ENCODE results near the gene PLCG2. TPM values are rescaled to one million over a fixed set of nuclear protein-coding genes. Genes with fewer than 3 reads are reported as not detected.

Gene PLCG2
- polyA plus RNA-seq, 1 donor from 2014 or later = not detected

- Histone ChIP-seq H3K4me3 (ENCODE audit: low read length) (no peak overlapping the region), H3K36me3 (ENCODE audit: insufficient read depth, low read length) (no peaks in the 10 kb centered on the region), H3K9me3 (ENCODE audit: low read length) (no peaks in the 10 kb centered on the region), H3K27me3 (ENCODE audit: insufficient read depth, low read depth, low read length) (no peaks in the 10 kb centered on the region), H2AFZ (ENCODE audit: low read depth, low read length) (no peak overlapping the region), H3K9me2 (ENCODE audit: insufficient read depth, low read length) (no peaks in the 10 kb centered on the region), H3K4me2 (ENCODE audit: low read length) (no peak overlapping the region), H3K9ac (ENCODE audit: low read length) (no peak overlapping the region), H3F3A (ENCODE audit: insufficient read depth, low read length, poor library complexity, severe bottlenecking) (no peaks in the 10 kb centered on the region), H3K27ac (ENCODE audit: low read length) (no peak overlapping the region), H3K79me2 (replicated peaks; ENCODE audit: insufficient read depth, low read length) (no peaks in the 10 kb centered on the region), H4K20me1 (ENCODE audit: insufficient read depth) (no peaks in the 10 kb centered on the region)
- TF ChIP-seq EZH2 (IDR thresholded peaks at IDR 0.05; ENCODE audit: borderline replicate concordance, insufficient read depth, low read length, poor library complexity, severe bottlenecking) = no peak
- TF ChIP-seq, protein P1, sequence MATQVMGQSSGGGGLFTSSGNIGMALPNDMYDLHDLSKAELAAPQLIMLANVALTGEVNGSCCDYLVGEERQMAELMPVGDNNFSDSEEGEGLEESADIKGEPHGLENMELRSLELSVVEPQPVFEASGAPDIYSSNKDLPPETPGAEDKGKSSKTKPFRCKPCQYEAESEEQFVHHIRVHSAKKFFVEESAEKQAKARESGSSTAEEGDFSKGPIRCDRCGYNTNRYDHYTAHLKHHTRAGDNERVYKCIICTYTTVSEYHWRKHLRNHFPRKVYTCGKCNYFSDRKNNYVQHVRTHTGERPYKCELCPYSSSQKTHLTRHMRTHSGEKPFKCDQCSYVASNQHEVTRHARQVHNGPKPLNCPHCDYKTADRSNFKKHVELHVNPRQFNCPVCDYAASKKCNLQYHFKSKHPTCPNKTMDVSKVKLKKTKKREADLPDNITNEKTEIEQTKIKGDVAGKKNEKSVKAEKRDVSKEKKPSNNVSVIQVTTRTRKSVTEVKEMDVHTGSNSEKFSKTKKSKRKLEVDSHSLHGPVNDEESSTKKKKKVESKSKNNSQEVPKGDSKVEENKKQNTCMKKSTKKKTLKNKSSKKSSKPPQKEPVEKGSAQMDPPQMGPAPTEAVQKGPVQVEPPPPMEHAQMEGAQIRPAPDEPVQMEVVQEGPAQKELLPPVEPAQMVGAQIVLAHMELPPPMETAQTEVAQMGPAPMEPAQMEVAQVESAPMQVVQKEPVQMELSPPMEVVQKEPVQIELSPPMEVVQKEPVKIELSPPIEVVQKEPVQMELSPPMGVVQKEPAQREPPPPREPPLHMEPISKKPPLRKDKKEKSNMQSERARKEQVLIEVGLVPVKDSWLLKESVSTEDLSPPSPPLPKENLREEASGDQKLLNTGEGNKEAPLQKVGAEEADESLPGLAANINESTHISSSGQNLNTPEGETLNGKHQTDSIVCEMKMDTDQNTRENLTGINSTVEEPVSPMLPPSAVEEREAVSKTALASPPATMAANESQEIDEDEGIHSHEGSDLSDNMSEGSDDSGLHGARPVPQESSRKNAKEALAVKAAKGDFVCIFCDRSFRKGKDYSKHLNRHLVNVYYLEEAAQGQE (IDR thresholded peaks at IDR 0.05; ENCODE audit: borderline replicate concordance) = no peak
- TF ChIP-seq POLR2AphosphoS5 (IDR thresholded peaks at IDR 0.05) = no peak
- TF ChIP-seq SMC3 (conservative IDR thresholded peaks at IDR 0.05; ENCODE audit: poor library complexity) = no peak
- no peak for TF ChIP-seq MXI1 (conservative IDR thresholded peaks at IDR 0.05; ENCODE audit: poor library complexity, severe bottlenecking)
- no peak for TF ChIP-seq RAD21 (conservative IDR thresholded peaks at IDR 0.05)
- no peak for TF ChIP-seq TAF1 (IDR thresholded peaks at IDR 0.05; ENCODE audit: low read depth)
- no peak for TF ChIP-seq EP300 (conservative IDR thresholded peaks at IDR 0.05; ENCODE audit: poor library complexity, severe bottlenecking)
- TF ChIP-seq, protein P2, sequence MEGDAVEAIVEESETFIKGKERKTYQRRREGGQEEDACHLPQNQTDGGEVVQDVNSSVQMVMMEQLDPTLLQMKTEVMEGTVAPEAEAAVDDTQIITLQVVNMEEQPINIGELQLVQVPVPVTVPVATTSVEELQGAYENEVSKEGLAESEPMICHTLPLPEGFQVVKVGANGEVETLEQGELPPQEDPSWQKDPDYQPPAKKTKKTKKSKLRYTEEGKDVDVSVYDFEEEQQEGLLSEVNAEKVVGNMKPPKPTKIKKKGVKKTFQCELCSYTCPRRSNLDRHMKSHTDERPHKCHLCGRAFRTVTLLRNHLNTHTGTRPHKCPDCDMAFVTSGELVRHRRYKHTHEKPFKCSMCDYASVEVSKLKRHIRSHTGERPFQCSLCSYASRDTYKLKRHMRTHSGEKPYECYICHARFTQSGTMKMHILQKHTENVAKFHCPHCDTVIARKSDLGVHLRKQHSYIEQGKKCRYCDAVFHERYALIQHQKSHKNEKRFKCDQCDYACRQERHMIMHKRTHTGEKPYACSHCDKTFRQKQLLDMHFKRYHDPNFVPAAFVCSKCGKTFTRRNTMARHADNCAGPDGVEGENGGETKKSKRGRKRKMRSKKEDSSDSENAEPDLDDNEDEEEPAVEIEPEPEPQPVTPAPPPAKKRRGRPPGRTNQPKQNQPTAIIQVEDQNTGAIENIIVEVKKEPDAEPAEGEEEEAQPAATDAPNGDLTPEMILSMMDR (IDR thresholded peaks at IDR 0.05; ENCODE audit: poor library complexity, severe bottlenecking) = no peak
Measured at GRCh38 chr16:81810894-81811538, 31.9 kb downstream of the PLCG2 start.

GRCh38 chr16:81813648-81814047 lies 34.6 kb downstream of the PLCG2 start:
- H3K79me2 ChIP-seq (replicated peaks; ENCODE audit: insufficient read depth, low read length) = no peaks in the 10 kb centered on the region
- H3K4me2 ChIP-seq (ENCODE audit: low read length) = no peak overlapping the region
- TF ChIP-seq, protein P2 (IDR thresholded peaks at IDR 0.05; ENCODE audit: poor library complexity, severe bottlenecking) = no peak
- TF ChIP-seq POLR2AphosphoS5 (IDR thresholded peaks at IDR 0.05) (no peak), EP300 (conservative IDR thresholded peaks at IDR 0.05; ENCODE audit: poor library complexity, severe bottlenecking) (no peak), MXI1 (conservative IDR thresholded peaks at IDR 0.05; ENCODE audit: poor library complexity, severe bottlenecking) (no peak), TAF1 (IDR thresholded peaks at IDR 0.05; ENCODE audit: low read depth) (no peak), SMC3 (conservative IDR thresholded peaks at IDR 0.05; ENCODE audit: poor library complexity) (no peak), RAD21 (conservative IDR thresholded peaks at IDR 0.05) (no peak), EZH2 (IDR thresholded peaks at IDR 0.05; ENCODE audit: borderline replicate concordance, insufficient read depth, low read length, poor library complexity, severe bottlenecking) (no peak)
- TF ChIP-seq, protein P1 (IDR thresholded peaks at IDR 0.05; ENCODE audit: borderline replicate concordance) = no peak
- H3K9me3 ChIP-seq (ENCODE audit: low read length) = no peaks in the 10 kb centered on the region
- H4K20me1 ChIP-seq (ENCODE audit: insufficient read depth) = no peaks in the 10 kb centered on the region
- no peak overlapping the region for H3K9ac ChIP-seq (ENCODE audit: low read length)
- H3K9me2 ChIP-seq (ENCODE audit: insufficient read depth, low read length) = no peaks in the 10 kb centered on the region
- no peak overlapping the region for H3K27ac ChIP-seq (ENCODE audit: low read length)
- no peaks in the 10 kb centered on the region for H3F3A ChIP-seq (ENCODE audit: insufficient read depth, low read length, poor library complexity, severe bottlenecking)
- H3K36me3 ChIP-seq (ENCODE audit: insufficient read depth, low read length) = no peaks in the 10 kb centered on the region
- H3K27me3 ChIP-seq (ENCODE audit: insufficient read depth, low read depth, low read length) = no peaks in the 10 kb centered on the region
- no peak overlapping the region for H3K4me3 ChIP-seq (ENCODE audit: low read length)
- no peak overlapping the region for H2AFZ ChIP-seq (ENCODE audit: low read depth, low read length)
